ENCODE results near the gene CDH13. TPM values are rescaled to one million over a fixed set of nuclear protein-coding genes. Genes with fewer than 3 reads are reported as not detected.

CDH13 gene
- total and polyA plus RNA-seq, 2 of the 8 experiments (the other 6 are each of a cell fraction or from before 2014, with no cell fraction given), result 2.3 to 2.4 TPM

DNA sequence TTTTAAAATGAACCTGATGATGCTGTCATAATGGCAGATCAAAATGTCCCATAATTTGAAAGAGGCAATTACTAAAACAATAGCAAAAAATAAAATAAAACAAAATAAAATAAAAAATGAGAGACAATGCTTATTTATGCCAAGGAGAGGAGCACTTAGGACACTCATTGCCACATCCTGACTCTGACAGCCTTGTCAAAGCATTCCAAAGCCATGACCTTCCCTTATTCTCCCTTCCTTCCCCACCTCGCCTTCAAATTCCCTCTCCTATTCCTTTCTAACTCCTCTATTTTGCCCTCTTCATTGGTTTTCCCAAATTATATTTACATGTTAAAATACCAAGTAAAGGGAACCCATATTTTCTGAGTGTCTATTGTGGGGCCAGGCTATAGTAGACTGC is 220.0 kb downstream of the CDH13 start (continued):
- TF ChIP-seq SP4 (IDR thresholded peaks at IDR 0.05; ENCODE audit: low read length) (no peak), KDM1A (IDR thresholded peaks at IDR 0.05; ENCODE audit: borderline replicate concordance, low read length) (no peak), SIX5 (IDR thresholded peaks at IDR 0.05; ENCODE audit: low read depth, low read length) (no peak)
- TF ChIP-seq, protein P1, sequence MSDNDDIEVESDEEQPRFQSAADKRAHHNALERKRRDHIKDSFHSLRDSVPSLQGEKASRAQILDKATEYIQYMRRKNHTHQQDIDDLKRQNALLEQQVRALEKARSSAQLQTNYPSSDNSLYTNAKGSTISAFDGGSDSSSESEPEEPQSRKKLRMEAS (IDR thresholded peaks at IDR 0.05), result no peak
